Right ventricle myocardium inferior (tissue), 1 donor: ENCODE measurements around the gene RUFY3. TPM values are rescaled to one million over a fixed set of nuclear protein-coding genes. Genes with fewer than 3 reads are reported as not detected.
"Not testable (repeated sequence)": the region's sequence is repeated elsewhere in the genome, so short reads cannot be mapped to it uniquely, and the experiment has no call there.

Experiments
- ATAC-seq: fragments of 200-7000 bp; cut with Tn5 transposase; one replicate; pipeline ENCODE4 v1.9.1; 2020; ENCODE audit warnings: mild to moderate bottlenecking, moderate library complexity
- DNase-seq: peaks from one replicate; pipeline ENCODE4 v3.0.0; 2021; ENCODE audit errors: missing footprints
- intact Hi-C: fragments of 100-400 bp; cut with DNase I; formaldehyde crosslinking; loops from one replicate; pipeline ENCODE4 v1.11.0; 2022
- total RNA-seq: library from RNA; stranded (reverse); fragmentation: NEBNext Ultra II Directional; extraction: Animal tissue kit (Norgen Biotek cat#: 25700); gene quantifications from one replicate; pipeline ENCODE4 v1.2.1, GENCODE V29; 2021
- donor health status: DM: no; HTN: yes; CAD: no; lungs with severe emphysema.

The RUFY3 gene
- total RNA-seq, 1 donor from 2014 or later, result 23.0 TPM

GRCh38 chr4:70759126-70759525, 37.4 kb downstream of the RUFY3 start:
- intact Hi-C loops, result no loop called here

GRCh38 chr4:70759627-70760026, 37.9 kb downstream of the RUFY3 start:
- DNase-seq (no peak), ATAC-seq (no peak)
- intact Hi-C loops, result no loop called here

More at GRCh38 chr4:70759126-70759525, 37.4 kb downstream of the RUFY3 start:
- no peak for DNase-seq
- no peak for ATAC-seq

DNA sequence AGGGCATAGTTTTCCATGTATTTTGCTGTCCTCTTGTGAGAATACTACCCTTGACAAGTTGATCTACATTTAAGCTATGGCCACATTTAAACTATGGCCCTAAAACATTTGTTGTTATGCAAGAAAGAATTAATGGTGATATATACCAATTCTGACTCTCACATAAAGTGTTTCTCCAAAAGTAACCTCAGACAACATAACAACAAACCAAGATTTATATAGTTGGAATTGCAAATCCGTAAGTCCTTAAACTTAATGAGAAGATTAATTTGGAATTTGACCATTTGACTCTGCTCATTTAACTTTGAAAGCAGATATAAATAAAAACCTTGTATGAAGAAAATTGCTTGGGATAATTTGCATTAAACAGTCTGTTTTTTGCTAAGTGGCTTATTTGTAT, 38.9 kb downstream of the RUFY3 start:
- DNase-seq (no peak), ATAC-seq (no peak)
- intact Hi-C loops, result no loop called here

- intact Hi-C loops, result no loop called here
- DNase-seq (no peak), ATAC-seq (no peak)
Measured at GRCh38 chr4:70761276-70761816, 39.6 kb downstream of the RUFY3 start.

DNA sequence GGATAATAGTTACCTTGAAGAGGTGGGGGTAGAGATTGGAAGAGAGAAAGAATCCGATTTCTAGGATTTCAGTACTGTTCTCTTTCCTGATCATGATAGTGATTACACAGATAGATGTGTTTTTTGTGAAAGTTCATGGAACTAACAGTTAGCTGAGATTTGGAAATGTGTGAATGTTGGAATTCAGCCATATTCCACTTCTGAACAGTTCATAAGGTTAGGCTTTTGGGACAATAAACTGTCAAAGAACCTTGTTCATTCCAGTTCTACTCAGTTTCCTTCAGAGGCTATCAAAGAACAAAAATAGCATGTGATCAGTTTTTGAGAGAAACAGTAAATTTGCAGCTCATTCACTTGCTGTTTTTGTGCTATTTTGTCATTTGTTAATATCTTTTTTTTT, 43.6 kb downstream of the RUFY3 start:
- ATAC-seq (no peak), DNase-seq (no peak)
- intact Hi-C loops, result no loop called here

GRCh38 chr4:70768301-70768948, 46.7 kb downstream of the RUFY3 start:
- intact Hi-C loops, result no loop called here
- ATAC-seq, result no peak
- DNase-seq, result no peak

GRCh38 chr4:70769396-70769795, 47.6 kb downstream of the RUFY3 start:
- DNase-seq, ATAC-seq, intact Hi-C loops: not testable (repeated sequence)

DNA sequence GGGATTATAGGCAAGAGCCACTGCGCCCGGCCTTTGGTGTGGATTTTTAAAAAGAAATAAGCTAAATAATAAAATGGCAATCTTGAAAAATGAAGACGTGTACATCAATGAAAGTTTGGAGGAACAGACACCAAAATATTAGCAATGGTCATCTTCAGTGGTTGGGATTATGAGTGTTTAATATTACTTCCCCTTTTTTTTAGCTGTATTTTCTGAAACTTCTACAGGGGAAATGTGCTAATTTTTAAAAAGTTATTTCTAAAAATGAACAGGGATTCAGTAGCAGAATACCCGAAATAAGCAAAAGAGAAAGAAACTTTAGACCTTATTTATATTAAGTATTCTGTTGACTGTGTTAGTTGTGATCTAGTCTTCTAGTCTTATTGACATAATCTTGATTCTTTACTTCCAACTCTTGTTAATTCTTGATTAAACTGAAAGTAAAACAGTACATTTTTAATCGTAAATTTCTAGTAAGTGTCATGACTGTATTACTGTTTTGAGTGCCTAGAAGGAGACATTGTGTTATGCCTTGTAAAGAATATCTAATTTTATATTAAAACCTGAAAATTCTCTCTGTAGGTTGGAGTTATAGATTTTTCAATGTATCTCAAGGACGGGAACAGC, 51.3 kb downstream of the RUFY3 start:
- DNase-seq (no peak), ATAC-seq (no peak)
- intact Hi-C loops, result no loop called here

GRCh38 chr4:70778888-70779422, 57.2 kb downstream of the RUFY3 start:
- no peak for ATAC-seq
- no peak for DNase-seq
- intact Hi-C loops, result no loop called here

DNA sequence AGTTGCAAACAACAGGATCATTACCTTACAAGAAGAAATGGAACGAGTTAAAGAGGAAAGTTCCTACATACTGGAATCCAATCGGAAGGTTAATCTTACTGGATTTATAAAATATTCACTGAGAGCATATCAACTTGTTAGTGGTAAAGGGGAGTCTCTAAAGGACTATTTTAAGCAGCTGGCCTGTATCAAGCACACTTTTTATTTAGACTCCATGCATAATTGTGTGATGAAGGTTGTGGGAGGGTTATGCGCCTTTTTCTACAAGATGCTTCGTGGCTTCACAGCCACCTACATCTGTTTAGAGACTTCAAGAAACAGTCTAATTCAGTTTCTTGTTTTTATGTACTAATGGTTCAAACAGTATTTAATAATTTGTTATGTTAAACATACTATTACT, 61.3 kb downstream of the RUFY3 start:
- no peak for DNase-seq
- intact Hi-C loops, result no loop called here
- no peak for ATAC-seq

DNA sequence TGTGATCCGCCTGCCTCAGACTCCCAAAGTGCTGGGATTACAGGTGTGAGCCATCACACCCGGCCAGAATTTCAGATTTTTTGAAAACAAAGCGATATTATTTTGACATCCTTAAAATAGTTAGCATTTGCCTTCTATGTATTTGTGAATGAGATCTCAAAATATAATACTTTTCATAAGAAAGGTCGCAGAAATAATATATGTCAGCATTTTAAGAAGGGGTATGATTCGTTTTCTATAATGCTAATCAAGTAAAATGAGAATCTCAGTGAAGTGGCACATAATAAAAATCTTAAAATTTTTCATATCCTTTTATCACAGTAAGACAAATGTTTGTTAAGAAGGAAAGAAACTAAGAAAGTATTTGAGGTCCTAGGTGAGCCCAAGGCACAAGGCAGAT, 65.7 kb downstream of the RUFY3 start:
- intact Hi-C loops, result no loop called here
- DNase-seq (no peak), ATAC-seq (no peak)

- no peak for DNase-seq
- ATAC-seq, result no peak
- intact Hi-C loops, result no loop called here
Measured at GRCh38 chr4:70788733-70789132, 67.0 kb downstream of the RUFY3 start.

GRCh38 chr4:70793626-70794025, 71.9 kb downstream of the RUFY3 start:
- no peak for DNase-seq
- ATAC-seq, result no peak
- intact Hi-C loops, result no loop called here

- DNase-seq, result no peak
- intact Hi-C loops, result no loop called here
- ATAC-seq, result no peak
Measured at GRCh38 chr4:70801265-70801809, 79.6 kb downstream of the RUFY3 start.

GRCh38 chr4:70802928-70803580, 81.3 kb downstream of the RUFY3 start:
- intact Hi-C loops, result no loop called here
- no peak for DNase-seq
- ATAC-seq, result no peak

- no peak for ATAC-seq
- DNase-seq, result no peak
- intact Hi-C loops, result no loop called here
Measured at GRCh38 chr4:70808151-70808550, 86.4 kb downstream of the RUFY3 start.

DNA sequence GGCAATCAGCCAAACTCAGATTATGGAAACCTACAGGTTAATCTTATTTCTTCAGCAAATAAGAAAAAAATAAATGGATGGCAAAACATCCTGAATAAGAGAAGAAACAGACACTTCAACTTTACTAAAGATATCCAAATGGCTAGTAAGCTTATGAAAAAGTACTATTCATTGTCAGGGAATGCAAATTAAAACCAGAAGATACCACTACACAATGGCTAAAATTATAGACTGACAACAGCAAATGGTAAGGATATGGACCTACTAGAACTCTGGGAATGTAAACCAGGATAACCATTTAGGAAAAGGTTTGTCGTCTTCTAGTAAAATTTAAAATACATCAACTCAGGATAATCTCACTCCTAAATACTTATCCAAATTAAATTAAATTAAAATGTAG, 93.6 kb downstream of the RUFY3 start:
- DNase-seq, result no peak
- intact Hi-C loops, result no loop called here
- no peak for ATAC-seq

- DNase-seq, result no peak
- intact Hi-C loops, result no loop called here
- no peak for ATAC-seq
Measured at GRCh38 chr4:70816894-70817293, 95.1 kb downstream of the RUFY3 start.

DNA sequence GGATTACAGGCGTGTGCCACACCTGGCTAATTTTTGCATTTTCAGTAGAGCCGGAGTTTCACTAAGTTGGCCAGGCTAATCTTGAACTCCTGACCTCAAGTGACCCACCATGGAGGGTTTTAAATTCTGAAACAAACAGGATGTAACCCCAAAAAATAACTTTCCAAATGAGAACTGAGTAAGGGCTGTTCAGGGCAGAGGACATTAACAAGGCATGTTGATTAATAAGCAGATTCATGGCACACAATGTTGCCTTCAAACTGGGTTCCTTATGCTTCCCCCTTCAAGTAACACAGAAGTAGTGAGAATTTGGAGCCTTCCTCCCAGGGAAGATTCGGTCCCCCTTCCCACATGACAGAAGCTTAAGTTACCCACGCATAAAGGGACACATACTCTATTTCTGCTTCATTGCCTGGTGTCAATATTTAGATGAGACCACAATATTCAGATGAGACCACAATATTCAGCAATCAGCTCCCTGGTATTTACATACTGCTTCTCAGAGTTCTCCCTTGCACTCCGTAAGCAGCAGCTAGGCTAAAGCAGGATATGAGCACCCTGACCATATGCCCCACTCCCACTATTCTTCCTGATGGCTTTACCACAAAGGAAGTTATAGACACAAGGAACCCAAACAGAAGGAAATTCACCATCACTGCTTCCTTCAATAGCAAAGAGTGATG, 96.5 kb downstream of the RUFY3 start:
- intact Hi-C loops, result no loop called here
- DNase-seq, result no peak
- ATAC-seq, result no peak
